Measurements from ENCODE around the gene PGA3. TPM values are rescaled to one million over a fixed set of nuclear protein-coding genes. Genes with fewer than 3 reads are reported as not detected.
"Not testable (repeated sequence)": the region's sequence is repeated elsewhere in the genome, so short reads cannot be mapped to it uniquely, and the experiment has no call there.

The PGA3 gene
- total RNA-seq, 1 experiment from 2014 or later, result not detected

DNA sequence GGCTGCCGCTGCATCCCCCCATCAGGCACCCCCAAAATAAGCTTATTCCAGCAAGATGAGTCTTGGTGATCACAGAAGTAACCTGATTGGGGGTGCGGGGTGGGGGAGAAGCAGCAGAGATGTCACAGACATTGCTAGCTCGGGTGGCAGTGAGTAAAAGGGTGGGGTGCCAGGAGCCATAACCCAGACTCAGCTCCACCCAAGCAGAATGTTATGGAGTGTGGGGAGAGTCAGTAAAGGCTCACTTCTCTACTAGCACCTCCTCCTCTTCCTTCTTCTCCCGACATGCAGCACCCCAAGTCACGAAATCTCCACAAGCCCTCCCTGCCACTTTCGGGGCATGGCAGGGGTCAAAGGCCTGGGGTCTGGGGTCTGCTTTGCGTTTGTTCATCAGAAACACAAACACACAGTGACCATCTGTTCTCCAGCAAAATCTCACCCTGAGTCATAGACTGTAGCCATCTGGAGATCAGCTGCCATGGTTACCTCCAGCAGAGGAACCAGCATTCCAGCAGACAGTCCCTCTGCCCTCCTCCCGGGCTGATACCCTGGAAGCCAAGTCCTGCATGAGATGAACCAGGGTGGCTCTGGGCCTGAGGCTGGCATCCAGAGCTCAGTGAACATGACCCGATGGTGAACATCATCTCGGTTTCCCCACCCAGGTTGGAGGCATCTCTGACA is 42.1 kb downstream of the PGA3 start:
- not testable (repeated sequence) for DNase-seq (ENCODE audit: extremely low read depth, low read depth)

DNA sequence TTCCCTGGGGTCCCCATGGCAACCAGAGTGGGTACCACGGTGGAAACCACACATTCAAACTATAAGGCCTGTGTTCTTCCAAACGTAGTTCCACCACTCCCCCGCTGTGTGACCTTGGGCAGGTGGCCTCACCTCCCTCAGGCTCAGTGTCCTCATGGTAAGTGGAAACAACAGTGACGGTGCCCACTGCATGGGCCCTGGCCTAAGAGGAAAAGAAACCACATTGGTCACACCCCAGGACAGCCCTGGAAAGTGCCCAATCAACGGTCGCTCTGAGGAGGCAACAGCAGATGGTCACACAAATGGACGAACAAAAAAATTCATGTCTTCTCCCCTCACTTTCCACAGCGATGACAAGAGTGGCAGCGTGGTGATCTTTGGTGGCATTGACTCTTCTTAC is 44.8 kb downstream of the PGA3 start:
- not testable (repeated sequence) for DNase-seq (ENCODE audit: extremely low read depth, low read depth)

DNA sequence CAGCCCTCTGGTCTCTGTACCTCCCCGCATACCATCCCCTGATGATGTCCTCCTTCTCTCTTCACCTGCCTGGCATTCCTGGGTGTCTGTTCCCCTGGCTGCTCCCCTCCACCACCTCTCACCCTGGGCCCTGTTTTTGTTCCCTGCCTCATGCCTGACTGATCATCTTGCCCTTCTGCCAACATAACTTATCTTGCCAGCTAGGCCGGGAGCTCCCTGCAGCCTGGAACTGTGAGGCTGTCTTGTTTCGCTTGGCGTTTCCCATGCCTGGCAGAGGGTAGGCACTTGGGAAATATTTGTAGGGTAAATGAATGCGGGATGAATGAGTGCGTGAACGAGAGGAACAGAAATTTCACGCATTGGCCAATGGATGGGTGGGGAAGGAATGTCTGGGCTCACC is 45.9 kb downstream of the PGA3 start:
- DNase-seq (ENCODE audit: extremely low read depth, low read depth), result not testable (repeated sequence)

DNA sequence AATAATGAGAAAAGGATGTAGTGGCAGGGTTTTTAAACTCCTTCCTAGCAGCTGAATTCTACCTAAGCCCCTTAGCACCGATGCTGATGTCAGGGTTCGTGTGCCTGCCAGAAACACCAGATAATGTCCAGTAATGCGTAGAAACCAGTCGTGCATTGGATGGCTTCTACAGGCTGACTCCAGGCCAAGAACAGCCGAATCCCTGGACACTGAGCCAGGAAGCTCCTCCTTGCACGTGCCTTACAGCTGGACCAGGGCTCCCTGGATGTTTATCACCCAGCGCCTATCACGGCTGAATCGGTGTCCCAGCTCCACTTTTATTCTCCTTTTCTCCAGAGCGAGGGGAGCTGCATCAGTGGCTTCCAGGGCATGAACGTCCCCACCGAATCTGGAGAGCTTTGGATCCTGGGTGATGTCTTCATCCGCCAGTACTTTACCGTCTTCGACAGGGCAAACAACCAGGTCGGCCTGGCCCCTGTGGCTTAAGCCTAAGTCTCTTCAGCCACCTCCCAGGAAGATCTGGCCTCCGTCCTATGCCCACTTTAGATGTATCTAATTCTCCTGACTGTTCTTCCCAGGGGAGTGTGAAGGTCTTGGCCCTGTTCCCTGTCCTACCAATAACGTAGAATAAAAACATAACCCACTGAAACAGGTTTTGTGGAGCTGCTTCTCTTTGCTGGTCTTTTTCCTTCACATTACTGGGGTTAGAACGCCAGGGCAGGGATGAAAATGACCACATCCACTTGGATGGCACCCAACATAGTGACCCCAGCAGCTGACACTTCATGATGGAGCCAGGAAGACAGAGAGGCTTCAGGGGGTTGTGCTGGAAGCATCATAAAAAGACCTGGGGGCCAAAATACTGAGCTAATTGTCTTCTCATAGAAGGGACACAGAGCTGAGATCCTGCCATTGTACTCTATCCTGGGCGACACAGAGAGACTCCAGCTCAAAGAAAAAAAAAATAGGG is 47.8 kb downstream of the PGA3 start:
- DNase-seq (ENCODE audit: extremely low read depth, low read depth), result not testable (repeated sequence)

DNA sequence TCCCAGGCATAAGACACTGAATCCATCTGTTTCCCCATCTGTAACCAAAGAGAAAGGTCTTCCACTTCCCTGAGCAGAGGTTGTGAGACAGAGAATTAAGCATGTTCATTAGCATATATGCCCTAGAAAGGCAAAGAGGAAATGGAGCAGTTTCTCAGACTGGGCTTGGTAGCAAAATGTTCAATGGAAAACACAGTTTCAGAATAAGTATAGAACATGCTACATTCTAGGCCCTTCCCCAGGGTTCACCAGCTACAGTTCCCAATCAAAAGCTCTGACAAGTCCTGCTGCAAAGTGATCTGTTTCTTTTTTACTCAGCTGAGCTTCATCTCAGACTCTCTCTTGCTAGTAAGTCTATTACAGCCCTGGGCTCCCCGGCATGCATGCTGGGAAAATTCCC is 49.0 kb downstream of the PGA3 start:
- not testable (repeated sequence) for DNase-seq (ENCODE audit: extremely low read depth, low read depth)

DNA sequence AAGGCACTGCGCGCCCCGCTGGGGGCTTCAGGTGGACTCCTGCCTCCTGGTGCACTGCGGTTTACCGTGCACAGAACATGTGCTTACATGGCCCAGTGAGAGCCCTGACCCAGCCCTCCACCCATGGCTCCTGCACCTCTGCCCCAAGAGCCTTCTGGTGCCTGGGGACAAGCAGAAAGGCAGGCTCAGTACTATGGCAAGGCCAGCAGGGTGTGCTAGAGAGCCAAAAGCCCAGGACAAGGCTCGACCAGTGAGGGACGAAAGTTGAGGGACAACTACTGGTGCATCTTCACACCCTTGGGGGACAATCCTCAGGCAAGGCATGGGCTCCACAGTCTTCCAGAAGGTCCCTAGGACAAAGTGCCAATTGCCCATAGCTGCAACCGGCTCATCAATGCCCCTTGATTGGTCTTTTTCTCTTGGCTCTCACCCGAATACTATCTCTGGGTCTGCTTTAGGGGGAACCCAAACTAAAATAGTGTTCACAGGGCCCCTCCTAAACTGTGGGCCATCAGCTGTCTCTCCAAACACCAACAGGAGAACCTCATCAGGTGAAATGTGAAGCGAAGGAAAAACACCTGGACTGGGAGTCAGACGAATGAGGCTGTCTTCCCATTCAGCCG is 51.2 kb downstream of the PGA3 start:
- peak; percentile 52 for DNase-seq (ENCODE audit: extremely low read depth, low read depth)

DNA sequence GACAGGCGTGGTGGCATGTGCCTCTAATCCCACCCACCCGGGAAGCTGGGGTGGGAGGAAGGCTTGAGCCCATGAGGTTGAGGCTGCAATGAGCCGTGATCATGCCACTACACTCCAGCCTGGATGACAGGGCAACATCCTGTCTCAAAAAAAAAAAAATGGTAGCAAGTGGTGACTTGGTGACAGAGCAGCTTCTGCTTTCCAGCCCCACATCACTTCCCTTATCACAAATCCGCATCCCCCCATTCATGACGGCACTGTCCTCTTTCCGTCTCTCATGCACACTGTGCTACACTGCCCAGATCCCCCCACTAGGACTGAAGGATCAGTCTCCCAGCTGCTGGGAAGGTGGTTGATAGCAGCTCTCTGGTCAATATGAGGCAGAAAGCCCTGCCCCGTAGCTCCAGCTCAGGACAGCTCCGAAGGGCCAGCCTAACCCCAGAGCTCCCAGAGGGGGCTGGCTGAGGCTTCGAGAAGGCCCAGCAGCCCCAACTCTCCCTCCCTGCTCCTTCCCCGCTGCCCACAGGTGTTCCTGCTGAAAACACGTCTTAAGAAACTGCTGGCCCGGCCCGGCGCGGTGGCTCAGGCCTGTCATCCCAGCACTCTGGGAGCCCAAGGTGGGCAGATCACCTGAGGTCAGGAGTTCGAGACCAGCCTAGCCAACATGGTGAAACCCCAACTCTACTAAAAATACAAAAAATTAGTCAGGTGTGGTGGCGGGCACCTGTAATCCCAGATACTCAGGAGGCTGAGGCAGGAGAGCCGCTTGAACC is 53.6 kb downstream of the PGA3 start:
- DNase-seq (ENCODE audit: extremely low read depth, low read depth), result no peak

DNA sequence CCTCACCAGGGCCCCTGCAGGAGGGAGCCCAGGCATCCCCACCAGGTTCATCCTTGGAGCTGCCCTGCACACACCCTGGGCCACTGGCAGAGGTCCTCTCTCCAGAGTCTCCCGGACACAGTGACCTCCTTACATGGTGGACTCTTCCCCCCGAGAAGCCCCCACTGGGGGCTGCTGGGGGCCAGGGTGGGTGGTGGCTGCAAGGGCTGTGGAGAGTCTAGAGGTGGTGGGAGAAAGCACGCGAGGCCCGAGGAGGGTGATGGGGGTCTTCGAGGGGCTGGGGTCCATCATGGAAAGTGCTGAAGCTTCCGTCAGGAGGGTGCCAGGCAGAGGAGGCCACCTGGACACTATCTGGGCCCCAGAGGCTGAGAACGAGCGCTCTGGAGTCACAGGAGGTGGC is 55.2 kb downstream of the PGA3 start:
- DNase-seq (ENCODE audit: extremely low read depth, low read depth), result no peak

DNA sequence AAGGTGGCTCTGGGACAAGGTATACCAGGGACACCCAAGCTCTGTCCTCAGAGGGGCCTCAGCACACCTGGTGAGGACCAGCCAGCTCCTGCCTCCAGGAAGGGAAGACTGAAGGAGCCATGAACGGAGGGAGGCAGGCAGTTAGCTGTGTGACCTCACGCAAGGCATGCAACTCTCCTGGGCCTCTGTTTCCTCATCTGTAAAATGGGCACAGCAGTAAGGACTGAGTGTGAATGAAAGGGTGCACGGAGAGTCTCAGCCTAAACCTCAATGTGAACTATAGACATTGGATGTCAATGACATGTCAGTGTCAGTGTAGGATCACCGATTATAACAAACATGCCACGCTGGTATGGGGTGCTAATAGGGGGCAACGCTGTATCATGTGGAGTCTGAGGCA is 56.0 kb downstream of the PGA3 start:
- DNase-seq (ENCODE audit: extremely low read depth, low read depth), result no peak

Other genes starting within 250 kb of the PGA3 start
- not detected in 2 replicates for gene CD6, start 231.8 kb upstream of the PGA3 start, total RNA-seq (2014; rRNA removed; shearing (Covaris generic))
- gene CD5, start 101.0 kb upstream of the PGA3 start, total RNA-seq (2014; rRNA removed; shearing (Covaris generic)), result not detected in 2 replicates
- 22.9 and 23.7 TPM in 2 replicates for gene VPS37C, start 42.1 kb upstream of the PGA3 start, total RNA-seq (2014; rRNA removed; shearing (Covaris generic))
- gene PGA4, start 18.8 kb downstream of the PGA3 start, total RNA-seq (2014; rRNA removed; shearing (Covaris generic)), result not detected in 2 replicates
- not detected in 2 replicates for gene PGA5, start 37.7 kb downstream of the PGA3 start, total RNA-seq (2014; rRNA removed; shearing (Covaris generic))
- gene VWCE, start 91.8 kb downstream of the PGA3 start, total RNA-seq (2014; rRNA removed; shearing (Covaris generic)), result 0.30 and 0.46 TPM in 2 replicates
- 85.3 and 96.6 TPM in 2 replicates for gene DDB1, start 129.6 kb downstream of the PGA3 start, total RNA-seq (2014; rRNA removed; shearing (Covaris generic))
- 42.0 and 43.6 TPM in 2 replicates for gene TKFC, start 129.7 kb downstream of the PGA3 start, total RNA-seq (2014; rRNA removed; shearing (Covaris generic))
- 16.0 and 25.1 TPM in 2 replicates for gene CYB561A3, start 158.4 kb downstream of the PGA3 start, total RNA-seq (2014; rRNA removed; shearing (Covaris generic))
- 34.1 and 35.9 TPM in 2 replicates for gene TMEM138, start 158.9 kb downstream of the PGA3 start, total RNA-seq (2014; rRNA removed; shearing (Covaris generic))
- 11.5 and 11.6 TPM in 2 replicates for gene TMEM216, start 189.1 kb downstream of the PGA3 start, total RNA-seq (2014; rRNA removed; shearing (Covaris generic))
- gene CPSF7, start 226.5 kb downstream of the PGA3 start, total RNA-seq (2014; rRNA removed; shearing (Covaris generic)), result 36.6 and 42.5 TPM in 2 replicates
- 18.1 and 29.4 TPM in 2 replicates for gene SDHAF2, start 226.6 kb downstream of the PGA3 start, total RNA-seq (2014; rRNA removed; shearing (Covaris generic))

Data from NCI-H460 (cell line).